H9 (cell line): ENCODE results near the gene CWC27. TPM values are rescaled to one million over a fixed set of nuclear protein-coding genes. Genes with fewer than 3 reads are reported as not detected.

ENCODE experiments used
- DNase-seq: peaks from one replicate; pipeline ENCODE4 v3.0.0-alpha.2; 2017
- H2AFZ ChIP-seq: one replicate; pipeline ENCODE4 v1.6.1; 2013; ENCODE audit warnings: mild to moderate bottlenecking, low read length, control low read depth, moderate library complexity
- H2AK5ac ChIP-seq: 2 replicates; pipeline ENCODE4 v1.6.1; 2013; ENCODE audit warnings: low read length, control low read depth, mixed read lengths; ENCODE audit not compliant: insufficient read length
- H2BK120ac ChIP-seq: one replicate; pipeline ENCODE4 v1.6.1; 2013; ENCODE audit warnings: low read depth, mild to moderate bottlenecking, low read length, control low read depth, inconsistent platforms; ENCODE audit not compliant: poor library complexity, severe bottlenecking
- H2BK12ac ChIP-seq: 2 replicates; pipeline ENCODE4 v1.6.1; 2013; ENCODE audit warnings: low read length, control low read depth, mixed read lengths, low read depth; ENCODE audit not compliant: insufficient read length
- H2BK15ac ChIP-seq: 2 replicates; pipeline ENCODE4 v1.6.1; 2013; ENCODE audit warnings: low read depth, low read length, control low read depth
- H2BK20ac ChIP-seq: one replicate; pipeline ENCODE4 v1.6.1; 2013; ENCODE audit warnings: low read depth, mild to moderate bottlenecking, low read length, control low read depth, inconsistent platforms; ENCODE audit not compliant: poor library complexity, severe bottlenecking
- H2BK5ac ChIP-seq: 2 replicates; pipeline ENCODE4 v1.6.1; 2013; ENCODE audit warnings: low read length, control low read depth, mixed read lengths; ENCODE audit not compliant: insufficient read length
- H3K14ac ChIP-seq: 2 replicates; pipeline ENCODE4 v1.6.1; 2013; ENCODE audit warnings: low read length, control low read depth; ENCODE audit not compliant: insufficient read depth
- H3K18ac ChIP-seq: 2 replicates; pipeline ENCODE4 v1.6.1; 2013; ENCODE audit warnings: low read depth, mild to moderate bottlenecking, mixed read lengths, low read length, control low read depth; ENCODE audit not compliant: insufficient read length
- H3K23ac ChIP-seq: 2 replicates; pipeline ENCODE4 v1.6.1; 2013; ENCODE audit warnings: low read length, control low read depth, mixed read lengths, low read depth; ENCODE audit not compliant: insufficient read length
- H3K23me2 ChIP-seq: 2 replicates; pipeline ENCODE4 v1.6.1; 2013; ENCODE audit warnings: low read depth, mild to moderate bottlenecking, mixed read lengths, low read length, control low read depth; ENCODE audit not compliant: insufficient read length, poor library complexity, severe bottlenecking
- H3K27ac ChIP-seq: 2 replicates; pipeline ENCODE4 v1.5.1; 2013; ENCODE audit warnings: low read length, control low read depth, mixed read lengths, low read depth; ENCODE audit not compliant: insufficient read length
- H3K27me3 ChIP-seq: 2 replicates; pipeline ENCODE4 v1.6.1; 2013; ENCODE audit warnings: low read length, control low read depth, inconsistent platforms; ENCODE audit not compliant: insufficient read depth
- H3K4ac ChIP-seq: 2 replicates; pipeline ENCODE4 v1.6.1; 2013; ENCODE audit warnings: low read depth, mild to moderate bottlenecking, control low read depth, inconsistent platforms, low read length, moderate library complexity
- H3K4me1 ChIP-seq: 2 replicates; pipeline ENCODE4 v1.6.1; 2013; ENCODE audit warnings: low read length, control low read depth, inconsistent platforms; ENCODE audit not compliant: insufficient read depth
- H3K4me2 ChIP-seq: 2 replicates; pipeline ENCODE4 v1.6.1; 2013; ENCODE audit warnings: low read length, control low read depth, mixed read lengths; ENCODE audit not compliant: insufficient read length, insufficient read depth
- H3K56ac ChIP-seq: 2 replicates; pipeline ENCODE4 v1.6.1; 2013; ENCODE audit warnings: low read depth, mild to moderate bottlenecking, mixed read lengths, low read length, control low read depth; ENCODE audit not compliant: insufficient read length
- H3K79me1 ChIP-seq: 2 replicates; pipeline ENCODE4 v1.6.1; 2013; ENCODE audit warnings: low read depth, mild to moderate bottlenecking, moderate library complexity, low read length, control low read depth, inconsistent platforms; ENCODE audit not compliant: insufficient read depth, poor library complexity, severe bottlenecking
- H3K79me2 ChIP-seq: 2 replicates; pipeline ENCODE4 v1.6.1; 2013; ENCODE audit warnings: low read length, control low read depth, inconsistent platforms; ENCODE audit not compliant: insufficient read depth
- H3K9ac ChIP-seq: 2 replicates; pipeline ENCODE4 v1.6.1; 2013; ENCODE audit warnings: low read length, control low read depth, mixed read lengths; ENCODE audit not compliant: insufficient read length; ENCODE audit errors: extremely low read depth
- H3K9me3 ChIP-seq: one replicate; pipeline ENCODE4 v1.6.1; 2013; ENCODE audit warnings: low read depth, low read length, inconsistent platforms; ENCODE audit not compliant: control insufficient read depth
- H3T11ph ChIP-seq: one replicate; pipeline ENCODE4 v1.6.1; 2013; ENCODE audit warnings: mild to moderate bottlenecking, low read length, control low read depth, inconsistent platforms
- H4K20me1 ChIP-seq: one replicate; pipeline ENCODE4 v1.6.1; 2013; ENCODE audit not compliant: control insufficient read depth, insufficient read length, insufficient read depth
- H4K5ac ChIP-seq: 2 replicates; pipeline ENCODE4 v1.6.1; 2013; ENCODE audit warnings: low read depth, mild to moderate bottlenecking, mixed read lengths, low read length, control low read depth; ENCODE audit not compliant: insufficient read length
- H4K8ac ChIP-seq: replicated peaks from 2 replicates; pipeline ENCODE4 v1.6.1; 2013; ENCODE audit warnings: low read length, control low read depth, mixed read lengths, low read depth; ENCODE audit not compliant: insufficient read length
- H4K91ac ChIP-seq: 2 replicates; pipeline ENCODE4 v1.6.1; 2013; ENCODE audit warnings: low read depth, mild to moderate bottlenecking, moderate library complexity, mixed read lengths, low read length, control low read depth; ENCODE audit not compliant: insufficient read length
- H3K27ac Mint-ChIP-seq, 3 experiments: 2 replicates in 2 of 3; 3 replicates in 1 of 3; pipeline ENCODE4 v1.8.0; 2020 to 2021; ENCODE audit warnings: mixed read lengths in 3 of 3, mild to moderate bottlenecking in 1 of 3, moderate library complexity in 1 of 3
- H3K27me3 Mint-ChIP-seq: 2 replicates; pipeline ENCODE4 v1.8.0; 2021; ENCODE audit warnings: low read depth, mild to moderate bottlenecking, moderate library complexity, mixed read lengths
- H3K36me3 Mint-ChIP-seq, 3 experiments: 2 replicates in 2 of 3; 3 replicates in 1 of 3; pipeline ENCODE4 v1.8.0; 2020 to 2021; ENCODE audit warnings: low read depth in 3 of 3, mixed read lengths in 3 of 3; ENCODE audit not compliant: insufficient read depth in 1 of 3
- H3K4me1 Mint-ChIP-seq, 2 experiments: 2 replicates each; pipeline ENCODE4 v1.8.0; 2020; ENCODE audit warnings: mixed read lengths in 2 of 2
- H3K4me3 Mint-ChIP-seq, 2 experiments: 2 replicates in 1 of 2; 3 replicates in 1 of 2; pipeline ENCODE4 v1.8.0; 2020 to 2021; ENCODE audit warnings: mild to moderate bottlenecking in 2 of 2, mixed read lengths in 2 of 2, moderate library complexity in 1 of 2
- H3K9me3 Mint-ChIP-seq, 2 experiments: 2 replicates in 1 of 2; 3 replicates in 1 of 2; pipeline ENCODE4 v1.8.0; 2020; ENCODE audit warnings: mild to moderate bottlenecking in 2 of 2, mixed read lengths in 2 of 2, moderate library complexity in 1 of 2
- CTCF ChIP-seq: fragments of 200-600 bp; sonication (generic); conservative IDR thresholded peaks from 3 replicates; pipeline ENCODE4 v1.8.0; 2021; ENCODE audit warnings: antibody characterized with exemption, mild to moderate bottlenecking
- WGBS: extraction: QIAGEN DNeasy Blood & Tissue Kit; methylation state at CpG from one replicate; pipeline ENCODE4 v1.1.7; 2013; ENCODE audit warnings: missing lambda C conversion rate, low lambda C conversion rate, mixed read lengths; ENCODE audit not compliant: insufficient read length; ENCODE audit errors: extremely low coverage; 5-methylcytosine and 5-hydroxymethylcytosine counted together
- total RNA-seq: library from RNA; stranded (reverse); gene quantifications from 2 replicates; pipeline ENCODE4 v1.2.1, GENCODE V29; 2021

CWC27 gene
- total RNA-seq, 1 experiment from 2014 or later: 41.9 TPM

- Histone ChIP-seq H2BK15ac (no peak overlapping the region), H3K27ac (no peak overlapping the region), H2BK120ac (no peak overlapping the region), H3K18ac (no peak overlapping the region), H3K79me1 (no peaks in the 10 kb centered on the region), H3K56ac (no peak overlapping the region), H4K20me1 (no peaks in the 10 kb centered on the region), H4K5ac (no peak overlapping the region), H3K14ac (no peak overlapping the region), H3K23me2 (no peaks in the 10 kb centered on the region), H2AK5ac (no peak overlapping the region), H2BK20ac (no peak overlapping the region), H4K8ac (no peak overlapping the region), H3K9me3 (no peaks in the 10 kb centered on the region), H3K9ac (no peak overlapping the region), H2BK5ac (no peak overlapping the region), H3K4me1 (no peaks in the 10 kb centered on the region), H3K4ac (no peak overlapping the region), H3K79me2 (no peaks in the 10 kb centered on the region), H2BK12ac (no peak overlapping the region), H3T11ph (no peak overlapping the region), H3K23ac (no peak overlapping the region), H3K4me2 (no peak overlapping the region), H2AFZ (no peak overlapping the region), H3K27me3 (no peaks in the 10 kb centered on the region), H4K91ac (no peak overlapping the region)
- Mint-ChIP-seq H3K27me3 (no peaks in the 10 kb centered on the region), H3K9me3 (no peaks in the 10 kb centered on the region), H3K4me1 (no peaks in the 10 kb centered on the region), H3K36me3 (peaks cover 8 to 15% (median 10%) of the 10 kb centered on the region in 3 experiments; a peak in 5 of 7 replicates), H3K4me3 (no peak overlapping the region), H3K27ac (no peak overlapping the region)
- no peak for DNase-seq
- no CpG with 5 or more reads among the region's 2 CpGs for WGBS
- no peak for TF ChIP-seq CTCF
Observed at GRCh38 chr5:64788156-64788555, 19.4 kb downstream of the CWC27 start.
